ENCODE results near the gene ERN1. TPM values are rescaled to one million over a fixed set of nuclear protein-coding genes. Genes with fewer than 3 reads are reported as not detected.
A peak's percentile ranks its signal among the peaks of the same experiment; 100 is the strongest.
"Not testable (repeated sequence)": the region's sequence is repeated elsewhere in the genome, so short reads cannot be mapped to it uniquely, and the experiment has no call there.

ERN1 gene
- total and polyA plus RNA-seq, 4 donors = 8.3 to 34.2 (median 19.4) TPM

DNA sequence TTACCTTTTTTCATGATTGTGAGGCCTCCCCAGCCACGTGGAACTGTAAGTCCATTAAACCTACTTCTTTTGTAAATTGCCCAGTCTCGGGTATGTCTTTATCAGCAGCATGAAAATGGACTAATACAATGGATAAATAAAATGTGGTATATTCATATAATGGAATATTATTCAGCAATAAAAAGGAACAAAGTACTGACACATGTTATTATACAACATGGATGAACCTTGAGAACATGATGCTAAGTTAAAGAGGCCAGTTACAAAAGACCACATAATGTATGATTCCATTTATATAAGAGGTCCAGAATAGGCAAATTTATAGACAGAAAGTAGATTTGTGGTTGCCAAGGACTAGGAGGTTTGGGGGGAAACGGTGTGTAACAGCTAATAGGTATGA lies 5.3 kb downstream of the ERN1 start:
- no peaks in the 10 kb centered on the region for H3K27me3 ChIP-seq (ENCODE audit: control insufficient read depth in 3 of 3, insufficient read depth in 3 of 3, low read length in 2 of 3)
- DNase-seq (no peak), ATAC-seq (ENCODE audit: insufficient read depth, low FRiP score) (no peak)
- no peak overlapping the region for H3K4me3 ChIP-seq
- H3K9me3 ChIP-seq (ENCODE audit: control insufficient read depth in 4 of 4, insufficient read depth in 3 of 4, low read length in 3 of 4) = no peaks in the 10 kb centered on the region
- H3K36me3 ChIP-seq (ENCODE audit: control insufficient read depth in 4 of 4, insufficient read depth in 4 of 4, low read length in 4 of 4) = peaks cover 0 to 1% (median 0%) of the 10 kb centered on the region in 4 donors
- H3K27ac ChIP-seq (ENCODE audit: low read depth in 1 of 2, low read length in 1 of 2) = no peak overlapping the region
- H3K4me1 ChIP-seq (ENCODE audit: control insufficient read depth in 5 of 5, insufficient read depth in 5 of 5, low read length in 5 of 5) = peaks cover 4 to 20% (median 6%) of the 10 kb centered on the region in 5 donors
- 92 to 96% methylated on average over 3 of the region's 3 CpGs for WGBS, 2 donors
- H3K9ac ChIP-seq (ENCODE audit: insufficient read depth in 1 of 2, low read length in 2 of 2) = no peak overlapping the region
- TF ChIP-seq, protein P1, sequence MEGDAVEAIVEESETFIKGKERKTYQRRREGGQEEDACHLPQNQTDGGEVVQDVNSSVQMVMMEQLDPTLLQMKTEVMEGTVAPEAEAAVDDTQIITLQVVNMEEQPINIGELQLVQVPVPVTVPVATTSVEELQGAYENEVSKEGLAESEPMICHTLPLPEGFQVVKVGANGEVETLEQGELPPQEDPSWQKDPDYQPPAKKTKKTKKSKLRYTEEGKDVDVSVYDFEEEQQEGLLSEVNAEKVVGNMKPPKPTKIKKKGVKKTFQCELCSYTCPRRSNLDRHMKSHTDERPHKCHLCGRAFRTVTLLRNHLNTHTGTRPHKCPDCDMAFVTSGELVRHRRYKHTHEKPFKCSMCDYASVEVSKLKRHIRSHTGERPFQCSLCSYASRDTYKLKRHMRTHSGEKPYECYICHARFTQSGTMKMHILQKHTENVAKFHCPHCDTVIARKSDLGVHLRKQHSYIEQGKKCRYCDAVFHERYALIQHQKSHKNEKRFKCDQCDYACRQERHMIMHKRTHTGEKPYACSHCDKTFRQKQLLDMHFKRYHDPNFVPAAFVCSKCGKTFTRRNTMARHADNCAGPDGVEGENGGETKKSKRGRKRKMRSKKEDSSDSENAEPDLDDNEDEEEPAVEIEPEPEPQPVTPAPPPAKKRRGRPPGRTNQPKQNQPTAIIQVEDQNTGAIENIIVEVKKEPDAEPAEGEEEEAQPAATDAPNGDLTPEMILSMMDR (IDR thresholded peaks at IDR 0.05; ENCODE audit: control extremely low read depth, extremely low read depth) = no peak

DNA sequence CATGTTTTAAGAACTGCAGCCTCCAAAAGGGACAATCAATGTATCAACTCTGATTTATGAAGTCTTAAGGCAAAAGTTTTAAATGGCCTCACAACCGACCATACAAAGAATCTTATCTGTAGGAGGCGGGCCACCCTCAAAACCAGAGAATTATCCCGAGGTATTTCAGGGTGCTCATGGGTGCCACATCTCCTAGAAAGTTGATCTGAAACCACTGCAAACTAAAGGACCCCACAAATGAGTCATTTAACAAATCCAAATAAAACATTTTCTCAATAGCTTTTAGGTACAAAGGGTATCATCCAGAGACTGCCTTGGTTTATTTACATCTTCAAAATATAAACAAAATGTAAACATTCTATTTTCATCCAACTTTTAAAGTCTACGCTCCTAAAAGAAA lies 6.8 kb downstream of the ERN1 start:
- Histone ChIP-seq H3K9ac (ENCODE audit: insufficient read depth in 1 of 2, low read length in 2 of 2) (no peak overlapping the region), H3K9me3 (ENCODE audit: control insufficient read depth in 4 of 4, insufficient read depth in 3 of 4, low read length in 3 of 4) (no peaks in the 10 kb centered on the region), H3K27me3 (ENCODE audit: control insufficient read depth in 3 of 3, insufficient read depth in 3 of 3, low read length in 2 of 3) (no peaks in the 10 kb centered on the region), H3K36me3 (ENCODE audit: control insufficient read depth in 4 of 4, insufficient read depth in 4 of 4, low read length in 4 of 4) (peaks cover 0 to 1% (median 0%) of the 10 kb centered on the region in 4 donors), H3K4me3 (no peak overlapping the region), H3K27ac (ENCODE audit: low read depth in 1 of 2, low read length in 1 of 2) (no peak overlapping the region), H3K4me1 (ENCODE audit: control insufficient read depth in 5 of 5, insufficient read depth in 5 of 5, low read length in 5 of 5) (peaks cover 4 to 14% (median 12%) of the 10 kb centered on the region in 5 donors)
- ATAC-seq (ENCODE audit: insufficient read depth, low FRiP score) (no peak), DNase-seq (peak in 1 of 3 donors; percentile 19)
- 78 to 86% methylated on average over 4 of the region's 4 CpGs for WGBS, 2 donors
- TF ChIP-seq, protein P1 (IDR thresholded peaks at IDR 0.05; ENCODE audit: control extremely low read depth, extremely low read depth) = no peak

DNA sequence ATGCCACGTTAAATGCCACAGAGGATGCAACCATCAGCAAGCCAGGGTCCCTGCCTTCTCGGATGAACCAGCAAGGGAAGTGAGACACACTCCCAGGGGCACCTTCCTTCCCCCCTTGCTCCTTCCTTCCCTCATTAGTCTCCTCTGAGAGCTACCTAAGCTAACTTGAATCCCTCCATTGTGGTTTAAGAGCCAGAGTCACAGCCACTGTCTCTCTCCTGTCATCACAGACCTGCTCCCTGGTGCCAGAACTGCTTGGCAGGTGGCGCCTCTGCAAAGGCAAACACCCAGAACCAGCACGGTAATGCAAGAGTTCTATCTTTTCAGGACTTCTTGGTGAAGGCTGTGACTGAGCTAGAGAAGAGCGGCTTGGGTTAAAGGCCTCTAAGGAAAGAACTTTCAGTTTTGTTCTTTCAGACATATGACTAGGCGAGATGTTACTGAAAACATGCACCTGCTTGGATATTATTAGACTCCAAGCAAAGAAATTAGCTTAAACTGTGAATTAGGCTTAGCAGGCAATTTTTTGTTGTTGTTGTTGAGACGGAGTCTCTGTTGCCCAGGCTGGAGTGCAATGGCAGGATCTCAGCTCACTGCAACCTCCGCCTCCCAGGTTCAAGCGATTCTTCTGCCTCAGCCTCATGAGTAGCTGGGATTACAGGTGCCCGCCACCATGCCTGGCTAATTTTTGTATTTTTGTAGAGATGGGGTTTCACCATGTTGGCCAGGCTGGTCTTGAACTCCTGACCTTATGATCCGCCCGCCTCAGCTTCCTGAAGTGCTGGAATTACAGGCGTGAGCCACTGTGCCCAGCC lies 8.8 kb downstream of the ERN1 start:
- ATAC-seq (ENCODE audit: insufficient read depth, low FRiP score); DNase-seq; H3K36me3 ChIP-seq (ENCODE audit: control insufficient read depth in 4 of 4, insufficient read depth in 4 of 4, low read length in 4 of 4); H3K4me3 ChIP-seq; H3K9me3 ChIP-seq (ENCODE audit: control insufficient read depth in 4 of 4, insufficient read depth in 3 of 4, low read length in 3 of 4); H3K9ac ChIP-seq (ENCODE audit: insufficient read depth in 1 of 2, low read length in 2 of 2); H3K27me3 ChIP-seq (ENCODE audit: control insufficient read depth in 3 of 3, insufficient read depth in 3 of 3, low read length in 2 of 3): not testable (repeated sequence)
- Histone ChIP-seq H3K4me1 (ENCODE audit: control insufficient read depth in 5 of 5, insufficient read depth in 5 of 5, low read length in 5 of 5) (peaks cover 4 to 19% (median 14%) of the 10 kb centered on the region in 5 donors), H3K27ac (ENCODE audit: low read depth in 1 of 2, low read length in 1 of 2) (peak overlapping the region in 1 of 2 donors; percentile 74)
- 78 to 84% methylated on average over 13 of the region's 13 CpGs for WGBS, 2 donors

DNA sequence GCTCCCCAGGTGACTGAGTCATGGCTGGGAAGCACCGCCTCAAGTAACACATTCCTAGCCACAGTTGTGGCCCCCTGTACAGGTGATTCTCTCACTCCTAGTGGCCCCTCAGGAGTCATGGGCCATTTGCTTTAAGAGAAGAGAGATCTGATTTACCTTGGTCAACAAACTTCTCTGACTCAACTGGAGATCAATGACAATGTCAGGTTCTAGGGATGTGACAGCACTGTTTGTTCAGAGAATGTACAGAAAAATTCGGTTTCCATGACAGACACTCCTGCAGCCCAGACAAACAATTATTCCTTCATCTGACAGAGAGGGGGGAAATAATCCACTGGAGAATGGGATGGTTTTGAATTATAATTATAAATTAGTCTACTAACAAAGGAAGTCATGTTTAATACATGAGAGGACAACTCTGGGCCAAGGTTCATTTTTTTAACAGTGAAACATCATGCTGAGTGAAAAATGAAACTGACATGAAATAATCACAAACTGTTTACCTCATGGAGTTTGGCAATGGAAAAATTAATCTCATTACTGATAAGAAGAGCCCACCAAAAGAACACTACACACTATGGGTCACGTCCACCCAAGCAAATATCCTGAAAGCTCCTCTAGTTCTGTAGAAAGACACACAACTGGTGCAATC lies 9.7 kb downstream of the ERN1 start:
- DNase-seq (no peak), ATAC-seq (ENCODE audit: insufficient read depth, low FRiP score) (no peak)
- TF ChIP-seq, protein P1 (IDR thresholded peaks at IDR 0.05; ENCODE audit: control extremely low read depth, extremely low read depth) = no peak
- no peaks in the 10 kb centered on the region for H3K27me3 ChIP-seq (ENCODE audit: control insufficient read depth in 3 of 3, insufficient read depth in 3 of 3, low read length in 2 of 3)
- H3K4me3 ChIP-seq = no peak overlapping the region
- H3K27ac ChIP-seq (ENCODE audit: low read depth in 1 of 2, low read length in 1 of 2) = no peak overlapping the region
- H3K36me3 ChIP-seq (ENCODE audit: control insufficient read depth in 4 of 4, insufficient read depth in 4 of 4, low read length in 4 of 4) = peaks cover 0 to 1% (median 0%) of the 10 kb centered on the region in 4 donors
- H3K4me1 ChIP-seq (ENCODE audit: control insufficient read depth in 5 of 5, insufficient read depth in 5 of 5, low read length in 5 of 5) = peaks cover 4 to 19% (median 14%) of the 10 kb centered on the region in 5 donors
- no peaks in the 10 kb centered on the region for H3K9me3 ChIP-seq (ENCODE audit: control insufficient read depth in 4 of 4, insufficient read depth in 3 of 4, low read length in 3 of 4)
- WGBS, 2 donors = 65 to 81% methylated on average over 3 of the region's 3 CpGs
- H3K9ac ChIP-seq (ENCODE audit: insufficient read depth in 1 of 2, low read length in 2 of 2) = no peak overlapping the region
